Caco-2 (cell line): ENCODE measurements around the gene GAS7. TPM values are rescaled to one million over a fixed set of nuclear protein-coding genes. Genes with fewer than 3 reads are reported as not detected.

Experiments used
- BruUV-seq: library from RNA; stranded (reverse); fragments of 400-500 nt; replicated peaks from 2 replicates; lab custom pipeline; 2021; lab: Mats Ljungman, UMichigan
- CTCF ChIA-PET: fragments of 300-600 bp; sonication (Branson Sonifier 250); formaldehyde crosslinking; loops from one replicate; lab custom pipeline; 2022; ENCODE audit warnings: antibody characterized with exemption; lab: Charles Lee
- POLR2A ChIA-PET: fragments of 300-600 bp; sonication (Branson Sonifier 250); formaldehyde crosslinking; loops from one replicate; lab custom pipeline; 2022; ENCODE audit warnings: antibody characterized with exemption; lab: Charles Lee
- DNase-seq, 2 experiments: peaks; one replicate each; pipeline versions ENCODE4 v3.0.0 to v3.0.0-alpha.2; 2020 to 2022
- H3K27me3 ChIP-seq: replicated peaks from 2 replicates; pipeline ENCODE4 v1.6.0; 2011; ENCODE audit warnings: low read length; ENCODE audit not compliant: control insufficient read depth, insufficient read depth
- H3K36me3 ChIP-seq: 2 replicates; pipeline ENCODE4 v1.5.1; 2011; ENCODE audit warnings: low read length; ENCODE audit not compliant: control insufficient read depth, insufficient read depth
- H3K4me1 ChIP-seq: fragments of 250-450 bp; sonication (Bioruptor Pico); 2 replicates; pipeline ENCODE4 v1.5.1; 2020; ENCODE audit warnings: mild to moderate bottlenecking
- H3K4me3 ChIP-seq: 2 replicates; pipeline ENCODE4 v1.5.1; 2011; ENCODE audit warnings: low read depth, mild to moderate bottlenecking, control low read depth, low read length
- H3K9me3 ChIP-seq: fragments of 250-450 bp; sonication (Bioruptor Pico); 2 replicates; pipeline ENCODE4 v1.5.1; 2020; ENCODE audit warnings: mild to moderate bottlenecking, moderate library complexity
- H3K27ac Mint-ChIP-seq: one replicate; pipeline ENCODE4 v1.8.0; 2022; ENCODE audit warnings: mixed read lengths; ENCODE audit not compliant: unreplicated experiment
- H3K27me3 Mint-ChIP-seq: one replicate; pipeline ENCODE4 v1.8.0; 2022; ENCODE audit warnings: mixed read lengths; ENCODE audit not compliant: insufficient read depth, unreplicated experiment
- H3K36me3 Mint-ChIP-seq: one replicate; pipeline ENCODE4 v1.8.0; 2022; ENCODE audit warnings: mild to moderate bottlenecking, mixed read lengths; ENCODE audit not compliant: insufficient read depth, unreplicated experiment
- H3K4me1 Mint-ChIP-seq: one replicate; pipeline ENCODE4 v1.8.0; 2022; ENCODE audit warnings: low read depth, mixed read lengths; ENCODE audit not compliant: unreplicated experiment
- H3K4me3 Mint-ChIP-seq: one replicate; pipeline ENCODE4 v1.8.0; 2022; ENCODE audit warnings: mild to moderate bottlenecking, moderate library complexity, mixed read lengths; ENCODE audit not compliant: unreplicated experiment
- H3K9me3 Mint-ChIP-seq: one replicate; pipeline ENCODE4 v1.8.0; 2022; ENCODE audit warnings: mixed read lengths; ENCODE audit not compliant: unreplicated experiment
- CTCF ChIP-seq, 2 experiments: fragments of 200-600 bp in 1 of 2; IDR thresholded peaks; 1 replicate in 1 of 2; 2 replicates in 1 of 2; pipeline versions ENCODE4 v1.5.1 to v1.8.0; 2011 to 2022; ENCODE audit warnings: antibody characterized with exemption in 1 of 2, control low read depth in 1 of 2, inconsistent platforms in 1 of 2, low read depth in 1 of 2, low read length in 1 of 2, mild to moderate bottlenecking in 1 of 2, moderate library complexity in 1 of 2; ENCODE audit not compliant: insufficient read depth in 1 of 2, severe bottlenecking in 1 of 2, unreplicated experiment in 1 of 2
- intact Hi-C: fragments of 100-400 bp; cut with micrococcal nuclease; formaldehyde crosslinking; loops from one replicate; pipeline ENCODE4 v1.10.0; 2022; ENCODE audit not compliant: unreplicated experiment
- total RNA-seq: library from RNA; stranded (reverse); gene quantifications from 2 replicates; pipeline ENCODE4 v1.2.3, GENCODE V29; 2022

The GAS7 gene
- total RNA-seq, 1 experiment from 2014 or later: 0.34 TPM

- Histone ChIP-seq H3K36me3 (no peaks in the 10 kb centered on the region), H3K4me3 (no peak overlapping the region), H3K27me3 (no peaks in the 10 kb centered on the region), H3K4me1 (peaks cover 9% of the 10 kb centered on the region; the same call in 1 of the 2 replicates), H3K9me3 (no peaks in the 10 kb centered on the region)
- no peak for DNase-seq
- Mint-ChIP-seq H3K9me3 (no peaks in the 10 kb centered on the region), H3K36me3 (no peaks in the 10 kb centered on the region), H3K27ac (no peak overlapping the region), H3K4me3 (no peak overlapping the region), H3K4me1 (no peaks in the 10 kb centered on the region), H3K27me3 (no peaks in the 10 kb centered on the region)
- ChIA-PET CTCF (no interaction called here), POLR2A (no interaction called here)
- BruUV-seq: no TSS peak
- intact Hi-C loops: no loop called here
- TF ChIP-seq CTCF (IDR thresholded peaks at IDR 0.05; ENCODE audit: insufficient read depth in 1 of 2, low read depth in 1 of 2, low read length in 1 of 2, severe bottlenecking in 1 of 2, unreplicated experiment in 1 of 2): no peak
Observed at GRCh38 chr17:10091046-10091445, 107.4 kb downstream of the GAS7 start.

GRCh38 chr17:10089196-10089804 lies 109.1 kb downstream of the GAS7 start:
- no peaks in the 10 kb centered on the region for H3K36me3 ChIP-seq
- no peaks in the 10 kb centered on the region for H3K9me3 Mint-ChIP-seq
- ChIA-PET CTCF (no interaction called here), POLR2A (no interaction called here)
- H3K27ac Mint-ChIP-seq: no peak overlapping the region
- H3K4me1 Mint-ChIP-seq: no peaks in the 10 kb centered on the region
- no peak overlapping the region for H3K4me3 ChIP-seq
- no TSS peak for BruUV-seq
- H3K27me3 ChIP-seq: no peaks in the 10 kb centered on the region
- no peak for TF ChIP-seq CTCF (IDR thresholded peaks at IDR 0.05; ENCODE audit: insufficient read depth in 1 of 2, low read depth in 1 of 2, low read length in 1 of 2, severe bottlenecking in 1 of 2, unreplicated experiment in 1 of 2)
- no peak overlapping the region for H3K4me3 Mint-ChIP-seq
- H3K36me3 Mint-ChIP-seq: no peaks in the 10 kb centered on the region
- H3K9me3 ChIP-seq: no peaks in the 10 kb centered on the region
- intact Hi-C loops: no loop called here
- H3K4me1 ChIP-seq: peaks cover 9% of the 10 kb centered on the region; the same call in 1 of the 2 replicates
- no peaks in the 10 kb centered on the region for H3K27me3 Mint-ChIP-seq
- DNase-seq: no peak

- no peaks in the 10 kb centered on the region for H3K36me3 ChIP-seq
- no peak for DNase-seq
- TF ChIP-seq CTCF (IDR thresholded peaks at IDR 0.05; ENCODE audit: insufficient read depth in 1 of 2, low read depth in 1 of 2, low read length in 1 of 2, severe bottlenecking in 1 of 2, unreplicated experiment in 1 of 2): no peak
- H3K27me3 Mint-ChIP-seq: no peaks in the 10 kb centered on the region
- no peaks in the 10 kb centered on the region for H3K4me1 Mint-ChIP-seq
- intact Hi-C loops: no loop called here
- POLR2A ChIA-PET: no interaction called here
- peaks cover 9% of the 10 kb centered on the region; the same call in 1 of the 2 replicates for H3K4me1 ChIP-seq
- H3K4me3 ChIP-seq: no peak overlapping the region
- H3K4me3 Mint-ChIP-seq: no peak overlapping the region
- no peaks in the 10 kb centered on the region for H3K9me3 ChIP-seq
- no peaks in the 10 kb centered on the region for H3K9me3 Mint-ChIP-seq
- H3K27me3 ChIP-seq: no peaks in the 10 kb centered on the region
- H3K27ac Mint-ChIP-seq: no peak overlapping the region
- no peaks in the 10 kb centered on the region for H3K36me3 Mint-ChIP-seq
- CTCF ChIA-PET: no interaction called here
- BruUV-seq: no TSS peak
Observed at GRCh38 chr17:10088444-10088843, 110.0 kb downstream of the GAS7 start.
